Measurements from ENCODE around the gene CSNK1A1.
"Not testable (repeated sequence)": the region's sequence is repeated elsewhere in the genome, so short reads cannot be mapped to it uniquely, and the experiment has no call there.

CSNK1A1 gene

GRCh38 chr5:149473441-149473840, 77.8 kb downstream of the CSNK1A1 start:
- H3K36me3 Mint-ChIP-seq, result no peaks in the 10 kb centered on the region
- ATAC-seq, result no peak
- no peak overlapping the region for H3K27ac Mint-ChIP-seq
- H3K9me3 Mint-ChIP-seq, result no peaks in the 10 kb centered on the region
- DNase-seq (ENCODE audit: low spot score in 2 of 2), result no peak
- no peaks in the 10 kb centered on the region for H3K4me1 Mint-ChIP-seq
- H3K4me3 Mint-ChIP-seq, result no peak overlapping the region

- ATAC-seq (no peak), DNase-seq (ENCODE audit: low spot score in 2 of 2) (no peak)
- no peaks in the 10 kb centered on the region for H3K36me3 Mint-ChIP-seq
- no peak overlapping the region for H3K27ac Mint-ChIP-seq
- no peak overlapping the region for H3K4me3 Mint-ChIP-seq
- no peaks in the 10 kb centered on the region for H3K9me3 Mint-ChIP-seq
- H3K4me1 Mint-ChIP-seq, result no peaks in the 10 kb centered on the region
Measured at GRCh38 chr5:149472399-149472798, 78.8 kb downstream of the CSNK1A1 start.

- DNase-seq (ENCODE audit: low spot score in 2 of 2), result no peak
- Mint-ChIP-seq H3K27ac (no peak overlapping the region), H3K4me1 (no peaks in the 10 kb centered on the region), H3K36me3 (no peaks in the 10 kb centered on the region), H3K4me3 (no peak overlapping the region), H3K9me3 (no peaks in the 10 kb centered on the region)
- peak; percentile 28 for ATAC-seq
Measured at GRCh38 chr5:149471406-149472183, 79.6 kb downstream of the CSNK1A1 start.

GRCh38 chr5:149470942-149471341, 80.3 kb downstream of the CSNK1A1 start:
- ATAC-seq (no peak), DNase-seq (ENCODE audit: low spot score in 2 of 2) (no peak)
- no peak overlapping the region for H3K4me3 Mint-ChIP-seq
- H3K27ac Mint-ChIP-seq, result no peak overlapping the region
- no peaks in the 10 kb centered on the region for H3K9me3 Mint-ChIP-seq
- no peaks in the 10 kb centered on the region for H3K4me1 Mint-ChIP-seq
- H3K36me3 Mint-ChIP-seq, result no peaks in the 10 kb centered on the region

GRCh38 chr5:149466457-149466972, 84.7 kb downstream of the CSNK1A1 start:
- ATAC-seq (peak; percentile 45), DNase-seq (ENCODE audit: low spot score in 2 of 2) (no peak)
- Mint-ChIP-seq H3K4me3 (no peak overlapping the region), H3K4me1 (no peaks in the 10 kb centered on the region), H3K27ac (no peak overlapping the region), H3K36me3 (no peaks in the 10 kb centered on the region), H3K9me3 (no peaks in the 10 kb centered on the region)

GRCh38 chr5:149464796-149465489, 86.3 kb downstream of the CSNK1A1 start:
- ATAC-seq (no peak), DNase-seq (ENCODE audit: low spot score in 2 of 2) (no peak)
- no peak overlapping the region for H3K4me3 Mint-ChIP-seq
- no peaks in the 10 kb centered on the region for H3K4me1 Mint-ChIP-seq
- H3K9me3 Mint-ChIP-seq, result no peaks in the 10 kb centered on the region
- no peak overlapping the region for H3K27ac Mint-ChIP-seq
- H3K36me3 Mint-ChIP-seq, result no peaks in the 10 kb centered on the region

- DNase-seq (ENCODE audit: low spot score in 2 of 2); H3K9me3 Mint-ChIP-seq; H3K27ac Mint-ChIP-seq; H3K4me1 Mint-ChIP-seq; ATAC-seq; H3K4me3 Mint-ChIP-seq; H3K36me3 Mint-ChIP-seq: not testable (repeated sequence)
Measured at GRCh38 chr5:149461907-149462306, 89.3 kb downstream of the CSNK1A1 start.

- no peaks in the 10 kb centered on the region for H3K36me3 Mint-ChIP-seq
- H3K9me3 Mint-ChIP-seq, result no peaks in the 10 kb centered on the region
- DNase-seq (ENCODE audit: low spot score in 2 of 2), result no peak
- no peak overlapping the region for H3K4me3 Mint-ChIP-seq
- no peak overlapping the region for H3K27ac Mint-ChIP-seq
- H3K4me1 Mint-ChIP-seq, result no peaks in the 10 kb centered on the region
- ATAC-seq, result no peak
Measured at GRCh38 chr5:149459891-149460290, 91.3 kb downstream of the CSNK1A1 start.

GRCh38 chr5:149457393-149457763, 93.9 kb downstream of the CSNK1A1 start:
- no peaks in the 10 kb centered on the region for H3K4me1 Mint-ChIP-seq
- H3K27ac Mint-ChIP-seq, result no peak overlapping the region
- H3K4me3 Mint-ChIP-seq, result no peak overlapping the region
- no peaks in the 10 kb centered on the region for H3K9me3 Mint-ChIP-seq
- H3K36me3 Mint-ChIP-seq, result no peaks in the 10 kb centered on the region
- no peak for ATAC-seq
- DNase-seq (ENCODE audit: low spot score in 2 of 2), result no peak

- Mint-ChIP-seq H3K36me3 (no peaks in the 10 kb centered on the region), H3K4me3 (no peak overlapping the region), H3K9me3 (no peaks in the 10 kb centered on the region), H3K27ac (no peak overlapping the region), H3K4me1 (no peaks in the 10 kb centered on the region)
- no peak for DNase-seq (ENCODE audit: low spot score in 2 of 2)
- no peak for ATAC-seq
Measured at GRCh38 chr5:149456597-149457392, 94.4 kb downstream of the CSNK1A1 start.

GRCh38 chr5:149455889-149456409, 95.3 kb downstream of the CSNK1A1 start:
- Mint-ChIP-seq H3K27ac (no peak overlapping the region), H3K9me3 (no peaks in the 10 kb centered on the region), H3K4me3 (no peak overlapping the region), H3K4me1 (no peaks in the 10 kb centered on the region), H3K36me3 (no peaks in the 10 kb centered on the region)
- DNase-seq (ENCODE audit: low spot score in 2 of 2) (no peak), ATAC-seq (peak; percentile 5)

GRCh38 chr5:149453618-149454415, 97.4 kb downstream of the CSNK1A1 start:
- ATAC-seq, result no peak
- Mint-ChIP-seq H3K27ac (peak overlapping the region; percentile 14), H3K36me3 (no peaks in the 10 kb centered on the region), H3K4me3 (no peak overlapping the region), H3K9me3 (no peaks in the 10 kb centered on the region), H3K4me1 (no peaks in the 10 kb centered on the region)
- no peak for DNase-seq (ENCODE audit: low spot score in 2 of 2)

- ATAC-seq (no peak), DNase-seq (ENCODE audit: low spot score in 2 of 2) (no peak)
- Mint-ChIP-seq H3K27ac (no peak overlapping the region), H3K4me3 (no peak overlapping the region), H3K36me3 (no peaks in the 10 kb centered on the region), H3K9me3 (no peaks in the 10 kb centered on the region), H3K4me1 (no peaks in the 10 kb centered on the region)
Measured at GRCh38 chr5:149452665-149453617, 98.3 kb downstream of the CSNK1A1 start.

All from stimulated activated effector memory CD8-positive, alpha-beta T cell treated with anti-CD3 and anti-CD28 coated beads, Interleukin-12 subunit alpha, Interleukin-12 subunit beta, amount 100 ng/mL, for 72 hours (primary cell).